ENCODE data around the gene GRAMD4.

GRAMD4 gene

GRCh38 chr22:46583571-46583970 is 36.6 kb upstream of the GRAMD4 start:
- DNase-seq (ENCODE audit: low read depth), result no peak

- no peak for DNase-seq (ENCODE audit: low read depth)
Measured at GRCh38 chr22:46584081-46584921, 35.9 kb upstream of the GRAMD4 start.

DNA sequence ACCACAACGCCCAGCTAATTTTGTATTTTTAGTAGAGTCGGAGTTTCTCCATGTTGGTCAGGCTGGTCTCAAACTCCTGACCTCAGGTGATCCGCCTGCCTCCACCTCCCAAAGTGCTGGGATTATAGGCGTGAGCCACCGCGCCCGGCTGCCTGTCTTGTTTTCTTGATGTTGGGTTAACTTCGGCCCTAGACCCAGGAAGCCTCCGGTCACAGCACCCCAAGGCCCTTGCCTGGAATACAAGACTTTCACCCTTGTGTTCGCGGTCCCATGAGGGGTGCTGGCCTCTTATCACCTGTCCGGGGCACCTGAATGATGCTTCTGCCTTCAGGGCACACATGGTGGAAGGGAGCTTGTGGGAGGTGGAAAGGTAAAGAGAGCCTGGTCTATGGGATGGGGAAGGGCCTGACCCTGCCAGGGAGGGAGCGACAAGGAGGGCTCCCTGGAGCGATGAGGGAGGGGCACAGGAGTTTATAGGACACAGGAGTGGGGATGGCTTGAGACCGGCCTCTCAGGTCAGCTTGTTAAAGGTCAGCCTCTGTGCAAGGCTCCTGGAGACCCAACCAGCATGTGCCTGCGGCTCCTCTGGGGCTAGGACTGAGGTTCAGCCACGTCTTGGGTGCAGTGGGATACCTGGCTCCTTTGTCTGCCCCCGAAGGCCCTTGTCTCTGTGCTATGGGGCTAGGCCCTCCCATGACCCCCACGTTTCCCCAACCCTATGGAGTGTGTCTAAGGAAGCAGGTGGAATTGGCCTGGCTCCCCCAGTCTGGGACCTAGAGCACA is 34.7 kb upstream of the GRAMD4 start:
- no peak for DNase-seq (ENCODE audit: low read depth)

DNA sequence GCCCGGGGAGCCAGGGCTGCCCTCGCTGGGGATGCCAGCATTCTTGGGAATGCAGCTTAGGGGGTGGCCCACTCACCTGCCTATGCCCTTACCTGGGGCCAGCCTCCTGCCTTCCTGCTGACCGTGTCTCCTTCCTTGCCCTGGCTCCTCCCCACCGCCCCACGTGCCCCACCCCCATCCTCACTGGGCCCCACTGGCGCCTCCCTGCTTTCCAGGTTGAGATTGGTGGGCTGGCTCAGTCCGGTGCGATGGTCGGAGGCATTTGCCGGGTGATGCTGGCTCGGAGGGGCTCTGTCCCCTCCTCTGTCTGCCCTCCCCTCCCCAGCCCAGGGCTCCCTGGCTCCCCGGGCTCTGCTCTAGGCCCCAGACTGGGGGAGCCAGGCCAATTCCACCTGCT is 34.1 kb upstream of the GRAMD4 start:
- DNase-seq (ENCODE audit: low read depth), result no peak

GRCh38 chr22:46586531-46587011 is 33.6 kb upstream of the GRAMD4 start:
- no peak for DNase-seq (ENCODE audit: low read depth)

DNA sequence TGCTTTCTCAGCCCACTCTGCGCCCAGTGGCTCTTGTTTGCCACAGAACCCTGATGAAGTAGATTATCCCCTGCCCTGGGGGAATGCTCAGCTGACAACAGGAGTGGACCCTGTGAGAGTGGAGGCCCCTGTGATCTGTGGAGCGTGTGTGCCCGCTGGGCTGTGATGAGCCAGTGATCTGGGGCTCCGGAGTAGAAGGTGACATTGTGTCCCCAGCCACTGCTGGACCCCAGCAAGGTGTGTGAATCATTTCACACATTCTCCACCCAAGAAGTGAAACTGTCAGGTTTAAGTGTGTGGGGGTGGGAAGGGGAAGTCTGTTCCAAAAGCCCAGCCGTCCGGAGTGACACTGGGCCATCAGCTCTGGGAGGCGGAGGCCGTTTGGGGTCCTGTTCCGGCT is 33.1 kb upstream of the GRAMD4 start:
- DNase-seq (ENCODE audit: low read depth), result no peak

DNA sequence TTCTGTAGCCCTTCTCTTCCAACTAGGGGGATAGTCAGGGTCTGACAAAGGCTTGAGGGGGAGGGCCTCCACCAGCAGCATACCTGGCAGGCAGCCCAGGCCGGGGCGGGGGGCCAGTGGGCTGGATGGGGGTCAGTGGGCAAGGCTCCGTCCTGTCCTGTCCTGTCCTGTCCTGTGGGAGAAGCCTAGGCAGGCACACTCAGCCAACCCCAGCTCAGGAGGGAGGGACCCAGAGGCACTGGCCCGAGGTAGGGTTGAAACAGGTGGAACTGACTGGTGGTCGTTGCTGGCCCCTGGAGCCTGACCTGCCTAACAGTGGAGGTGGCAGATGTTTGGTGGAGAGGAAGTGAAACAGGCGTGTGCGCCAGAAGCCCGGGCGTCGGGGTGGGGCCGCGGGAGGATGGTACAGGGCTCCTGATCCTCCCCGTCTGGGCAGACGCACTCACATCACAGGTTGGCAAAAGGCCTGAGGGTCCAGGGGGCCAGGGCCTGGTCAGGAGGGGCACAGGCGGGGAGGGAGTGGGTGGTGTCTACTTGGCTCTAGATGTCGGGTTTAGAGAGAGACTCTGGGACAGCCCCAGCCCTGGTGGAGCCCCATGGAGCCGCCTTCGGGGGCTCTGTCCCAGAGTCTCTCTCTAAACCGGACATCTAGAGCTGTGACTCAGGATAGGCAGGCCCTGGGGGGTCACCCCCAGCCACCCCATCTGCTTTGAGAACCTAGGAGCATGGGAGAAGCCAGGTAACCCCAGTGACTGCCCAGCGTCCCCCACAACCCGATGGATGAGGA is 32.5 kb upstream of the GRAMD4 start:
- DNase-seq (ENCODE audit: low read depth), result no peak

DNA sequence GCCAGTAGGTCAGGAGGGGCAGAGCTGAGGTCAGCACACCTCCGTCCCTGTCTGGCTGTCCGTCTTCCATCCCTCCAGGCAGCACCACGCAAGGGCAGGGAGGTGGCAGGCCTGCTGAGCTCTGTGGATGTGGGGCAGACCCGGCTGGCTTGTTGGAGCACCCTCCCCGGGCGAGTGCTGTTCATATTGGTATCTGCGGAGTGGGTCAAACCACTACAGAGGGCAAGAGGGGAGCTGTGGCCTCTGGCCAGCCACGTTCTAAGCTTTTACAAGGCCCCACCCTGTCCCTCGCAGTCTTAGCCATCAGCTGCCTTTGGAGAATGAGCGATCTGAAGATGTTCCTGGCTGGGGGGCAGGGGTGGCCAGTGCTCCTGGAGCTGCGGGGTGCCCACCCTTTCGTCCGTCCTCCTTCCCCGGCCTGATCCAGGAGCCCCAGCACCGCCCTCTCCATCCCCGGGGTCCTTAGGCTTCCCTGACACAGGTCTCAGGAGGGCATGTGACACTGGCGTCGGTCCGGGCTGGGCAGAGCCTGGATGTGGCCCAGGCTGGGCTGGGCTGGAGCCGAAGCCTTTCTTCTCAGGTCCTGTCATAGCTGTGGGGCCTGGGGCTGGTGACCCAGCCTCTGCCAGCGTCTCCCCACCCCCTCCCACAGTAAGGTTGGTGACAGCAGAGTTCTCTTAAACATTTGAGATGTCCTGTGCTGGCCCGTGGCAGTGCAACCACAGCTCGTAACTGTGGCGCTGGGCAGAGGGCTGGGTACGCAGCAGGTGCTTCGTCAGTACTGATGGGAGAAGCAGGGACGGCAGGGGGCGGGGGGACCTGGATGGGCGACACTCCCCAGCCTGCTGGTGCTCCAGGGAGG is 31.7 kb upstream of the GRAMD4 start:
- no peak for DNase-seq (ENCODE audit: low read depth)

DNA sequence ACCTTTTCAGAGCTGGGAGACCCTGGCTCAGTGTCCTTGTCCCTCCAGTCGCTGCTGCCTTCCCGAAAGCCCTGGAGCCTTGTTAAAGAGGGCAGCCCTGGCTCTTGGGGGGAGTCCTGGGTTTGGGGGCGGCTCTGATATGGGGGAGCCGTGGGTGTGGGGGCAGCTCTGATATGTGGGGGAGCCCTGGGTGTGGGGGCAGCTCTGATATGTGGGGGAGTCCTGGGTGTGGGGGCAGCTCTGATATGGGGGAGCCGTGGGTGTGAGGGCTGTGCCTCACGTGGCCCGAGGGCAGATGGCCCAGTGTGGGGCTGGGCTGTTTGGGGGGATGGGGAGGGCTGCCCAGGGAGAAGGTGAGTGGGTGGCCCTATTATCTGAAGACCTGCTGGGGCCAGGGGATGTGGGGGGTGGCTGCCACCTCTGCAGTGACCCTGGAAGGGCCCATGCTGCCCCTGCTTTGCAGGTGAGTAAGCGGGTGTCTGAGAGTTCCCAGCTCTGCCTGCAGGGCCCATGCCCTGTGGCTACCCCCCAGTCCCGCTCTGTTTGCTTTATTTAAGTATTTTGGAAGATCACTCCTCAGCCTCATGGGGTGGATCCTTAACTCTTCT is 30.9 kb upstream of the GRAMD4 start:
- DNase-seq (ENCODE audit: low read depth), result no peak

DNA sequence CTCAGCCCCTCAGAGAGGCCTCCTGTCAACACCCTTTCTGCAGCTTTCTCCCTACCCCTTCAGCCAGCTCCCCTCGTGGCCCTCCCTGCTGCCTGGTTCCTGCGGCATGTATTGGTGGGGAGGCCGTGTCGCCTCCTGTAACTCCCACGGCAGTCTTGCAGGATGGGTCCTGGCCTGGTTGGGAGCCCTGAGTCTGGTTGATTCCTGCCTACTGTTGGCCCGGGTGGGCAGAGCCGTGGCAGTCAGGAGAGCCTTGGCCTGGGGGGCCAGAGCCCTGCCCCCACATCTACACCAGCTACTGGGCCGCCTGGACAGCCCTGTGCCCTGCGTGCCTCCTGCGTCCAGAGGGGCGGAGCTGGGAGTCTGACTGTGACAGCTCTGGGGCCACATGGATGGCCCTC is 30.3 kb upstream of the GRAMD4 start:
- no peak for DNase-seq (ENCODE audit: low read depth)

GRCh38 chr22:46590334-46590733 is 29.9 kb upstream of the GRAMD4 start:
- DNase-seq (ENCODE audit: low read depth), result no peak

DNA sequence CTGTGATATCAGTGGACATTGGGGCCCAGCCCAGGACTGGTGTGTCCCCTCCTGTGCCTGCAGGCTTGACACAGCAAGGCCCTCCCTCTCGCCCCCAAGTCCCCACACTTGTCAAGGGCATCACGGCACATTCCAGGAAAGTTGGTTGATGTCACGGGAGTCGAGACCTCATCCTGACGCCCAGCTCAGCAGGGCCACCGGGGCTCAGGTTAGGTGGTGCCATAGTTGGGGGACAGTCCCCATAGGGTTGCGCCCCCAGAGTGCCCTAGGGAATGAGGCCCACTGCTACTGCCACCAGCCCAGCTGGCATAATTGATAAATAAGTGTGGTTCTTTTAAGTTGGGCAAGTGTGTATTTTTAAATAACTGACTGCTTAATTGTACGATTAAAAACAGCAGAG is 28.3 kb upstream of the GRAMD4 start:
- no peak for DNase-seq (ENCODE audit: low read depth)

DNA sequence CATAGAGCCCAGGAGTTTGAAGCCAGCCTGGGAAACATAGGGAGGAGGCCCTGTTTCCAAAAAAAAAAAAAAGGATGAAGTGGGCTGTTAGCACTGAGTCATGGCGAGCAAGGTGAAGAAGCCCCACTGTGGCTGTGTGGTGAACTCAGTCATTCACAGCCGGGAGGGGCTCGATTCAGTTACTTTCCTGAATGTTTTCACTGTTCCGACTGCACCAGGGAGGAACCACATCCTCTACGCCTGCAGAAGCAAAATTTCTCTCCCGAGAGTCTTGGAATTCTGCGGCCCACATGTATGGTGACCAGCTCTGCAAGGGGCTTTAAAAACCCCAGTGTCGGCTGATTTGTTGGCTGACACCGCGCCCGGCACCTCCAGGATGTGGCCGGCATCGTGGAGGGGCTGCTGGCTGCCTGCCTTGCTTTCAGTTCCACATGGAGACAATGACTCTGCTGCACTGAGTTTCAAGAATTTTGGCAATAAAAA is 27.8 kb upstream of the GRAMD4 start:
- DNase-seq (ENCODE audit: low read depth), result no peak

DNA sequence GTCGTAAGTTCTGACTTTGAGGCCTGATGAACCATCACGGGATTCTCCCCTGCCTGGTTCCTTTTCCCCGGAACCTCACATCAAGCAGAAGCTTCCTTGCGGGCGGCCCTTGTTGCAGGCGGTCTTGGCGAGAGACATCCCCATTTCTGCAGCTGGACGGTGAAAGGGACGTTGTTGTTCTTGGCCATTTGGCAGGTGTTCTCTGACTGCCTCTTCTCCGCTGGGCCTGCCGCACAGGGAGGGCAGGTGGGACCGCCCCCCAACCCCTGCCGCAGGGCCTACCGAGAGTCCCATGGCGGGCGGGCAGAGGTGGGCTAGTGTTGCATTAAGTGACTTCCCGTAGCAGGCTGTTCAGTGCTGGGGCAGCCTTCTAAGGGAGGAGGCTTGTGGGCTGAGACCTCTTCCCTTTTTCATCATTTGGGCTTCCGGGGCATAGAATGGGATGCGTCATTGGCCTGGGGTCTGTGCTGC is 26.9 kb upstream of the GRAMD4 start:
- DNase-seq (ENCODE audit: low read depth), result no peak

DNA sequence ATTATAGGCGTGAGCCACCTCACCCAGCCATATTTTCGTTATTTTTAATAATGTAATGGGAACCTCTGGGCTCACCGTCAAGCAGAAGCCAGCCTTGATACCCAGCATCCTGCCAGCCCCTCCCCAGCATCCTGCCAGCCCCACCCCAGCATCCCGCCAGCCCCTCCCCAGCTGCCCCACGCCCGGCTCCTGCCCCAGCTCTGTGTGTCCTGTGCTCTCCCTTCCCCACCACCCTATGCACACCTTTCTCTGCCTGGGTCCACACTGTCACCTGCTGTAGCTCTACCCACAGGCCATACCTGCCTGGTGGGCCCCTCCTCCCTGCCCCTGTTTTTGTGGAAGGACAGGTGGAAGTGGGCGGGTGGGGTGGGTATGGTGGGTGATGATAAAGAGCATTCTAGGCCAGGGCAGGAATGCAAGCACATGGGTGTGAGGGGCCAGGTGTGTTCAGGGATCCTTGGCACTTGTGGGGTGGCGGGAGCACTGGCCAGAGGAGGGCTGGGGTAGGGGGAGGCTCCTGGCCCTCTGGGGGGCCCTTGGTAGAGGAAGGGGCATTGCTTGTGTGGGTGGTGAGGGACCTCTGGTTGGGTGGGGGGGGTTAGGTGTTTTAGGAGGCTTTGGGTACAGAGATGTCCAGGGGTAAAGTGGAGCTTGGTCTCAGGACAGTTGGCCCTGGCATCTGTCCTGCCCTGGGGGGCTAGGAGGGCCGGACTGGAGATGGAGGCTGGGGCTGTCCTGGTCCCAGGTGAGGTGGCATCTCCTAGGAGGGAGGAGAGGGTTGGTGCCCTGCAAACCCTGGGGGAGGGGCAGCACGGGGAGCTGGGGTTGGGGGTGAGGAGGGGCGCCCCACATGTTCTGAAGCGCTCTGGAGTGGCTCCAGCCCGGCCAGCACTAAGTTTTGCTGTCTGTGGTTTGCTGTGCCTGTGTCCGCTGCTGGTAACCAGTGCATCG is 25.9 kb upstream of the GRAMD4 start:
- no peak for DNase-seq (ENCODE audit: low read depth)

GRCh38 chr22:46594947-46595298 is 25.3 kb upstream of the GRAMD4 start:
- no peak for DNase-seq (ENCODE audit: low read depth)

GRCh38 chr22:46595545-46595944 is 24.6 kb upstream of the GRAMD4 start:
- DNase-seq (ENCODE audit: low read depth), result no peak

GRCh38 chr22:46596032-46596441 is 24.1 kb upstream of the GRAMD4 start:
- no peak for DNase-seq (ENCODE audit: low read depth)

DNA sequence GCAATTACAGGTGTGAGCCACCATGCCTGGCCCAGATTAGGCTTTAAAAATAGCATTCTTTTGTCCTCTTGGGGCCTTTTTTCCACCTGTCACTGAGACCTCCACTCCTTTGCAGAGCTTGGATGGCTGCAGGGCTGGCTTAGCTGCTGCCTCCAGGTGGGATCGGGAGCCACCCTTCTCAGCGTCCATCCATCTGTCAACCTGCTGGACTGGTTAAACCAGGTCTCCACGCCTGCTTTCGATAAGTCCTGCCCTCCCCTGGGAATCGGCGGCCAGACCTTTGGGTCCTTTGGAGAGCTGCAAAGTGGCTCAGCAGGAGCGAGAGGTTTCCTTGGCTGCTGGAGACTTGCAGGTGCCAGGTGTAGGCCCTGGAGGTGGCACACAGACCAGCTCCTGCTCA is 23.4 kb upstream of the GRAMD4 start:
- no peak for DNase-seq (ENCODE audit: low read depth)

DNA sequence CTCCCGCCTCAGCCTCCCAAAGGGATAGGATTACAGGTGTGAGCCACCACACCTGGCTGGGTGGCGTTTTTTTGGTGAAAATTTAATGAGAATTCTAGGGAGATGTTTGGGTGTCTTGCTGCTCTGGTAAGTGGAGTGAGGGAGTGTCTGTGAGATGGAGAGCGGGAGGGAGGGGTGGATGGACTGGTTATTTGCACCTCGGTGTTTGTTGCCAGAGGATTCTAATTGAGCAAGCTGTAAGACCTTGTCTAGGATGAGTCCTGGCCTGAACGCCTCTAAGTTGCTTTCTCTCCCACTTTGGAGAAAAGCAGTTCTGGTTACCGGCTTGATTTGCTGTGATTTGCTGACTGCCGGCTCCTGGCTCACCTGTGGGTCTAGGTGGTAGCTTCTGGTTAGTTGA is 22.0 kb upstream of the GRAMD4 start:
- DNase-seq (ENCODE audit: low read depth), result no peak
